Amygdala (tissue), 56 donors: ENCODE data around the gene DUSP10.

Source experiments
- DNase-seq, 56 donors: peaks; one replicate each; lab custom pipeline; 2025; lab: John Stamatoyannopoulos, UW

The DUSP10 gene

DNA sequence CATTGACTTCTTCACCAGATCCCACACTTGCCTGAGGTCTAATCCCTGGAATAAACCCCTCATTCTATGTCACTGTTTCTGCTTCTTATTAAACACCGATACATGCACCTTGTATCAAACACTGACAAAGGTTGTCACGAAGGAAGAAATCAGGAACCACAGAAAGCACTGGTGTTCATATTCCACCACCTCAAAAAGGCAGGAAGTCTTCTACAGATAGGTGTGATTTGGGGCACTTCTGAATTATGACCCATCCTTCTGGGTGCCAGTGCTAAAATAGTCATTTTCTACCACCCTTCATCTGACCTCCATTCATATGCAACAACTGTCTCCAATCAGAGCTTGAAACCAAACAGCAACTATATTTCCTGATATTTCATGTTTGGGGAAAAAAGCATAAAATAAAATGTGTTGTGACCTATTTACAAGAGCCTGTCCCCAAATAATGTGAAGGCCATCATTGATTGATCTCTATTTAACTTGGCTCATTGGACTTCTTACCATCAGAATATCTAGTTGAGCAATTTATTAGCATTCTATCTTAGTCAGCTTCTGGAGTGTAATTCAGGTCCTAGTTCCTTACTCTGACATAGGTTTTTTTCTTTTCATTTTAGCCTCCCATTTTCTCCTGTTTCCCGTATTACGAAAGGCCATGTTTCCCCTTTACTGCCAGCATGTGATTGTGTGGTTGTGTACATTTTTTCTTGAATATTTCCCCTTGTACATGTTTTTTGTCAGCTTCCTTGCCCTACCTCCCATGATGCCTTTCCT lies 43.1 kb downstream of the DUSP10 start:
- DNase-seq, result no peak

GRCh38 chr1:221697923-221698425 lies 43.9 kb downstream of the DUSP10 start:
- DNase-seq, result no peak

- DNase-seq, result no peak
These were observed 45.0 kb downstream of the DUSP10 start for GRCh38 chr1:221696718-221697461.

DNA sequence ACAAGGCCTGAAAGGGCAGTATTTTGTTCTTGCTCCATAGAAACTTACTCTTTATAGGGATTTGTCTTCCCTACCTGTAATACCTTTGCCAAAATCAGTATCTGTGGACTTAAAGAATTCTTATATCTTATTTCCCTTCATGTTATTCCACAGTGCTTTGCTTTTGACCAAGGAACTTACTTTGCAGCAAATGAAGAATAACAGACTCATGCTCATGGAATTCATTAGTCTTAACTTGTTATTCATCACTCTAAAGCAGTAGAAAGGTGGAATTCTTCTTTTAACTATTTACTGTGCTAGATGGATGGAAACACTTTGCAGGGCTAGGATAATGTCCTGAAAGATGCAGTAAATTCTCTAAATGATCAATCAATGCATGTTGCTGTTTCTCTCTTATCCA lies 45.9 kb downstream of the DUSP10 start:
- DNase-seq, result no peak

- no peak for DNase-seq
These were observed 46.6 kb downstream of the DUSP10 start for GRCh38 chr1:221695301-221695700.

DNA sequence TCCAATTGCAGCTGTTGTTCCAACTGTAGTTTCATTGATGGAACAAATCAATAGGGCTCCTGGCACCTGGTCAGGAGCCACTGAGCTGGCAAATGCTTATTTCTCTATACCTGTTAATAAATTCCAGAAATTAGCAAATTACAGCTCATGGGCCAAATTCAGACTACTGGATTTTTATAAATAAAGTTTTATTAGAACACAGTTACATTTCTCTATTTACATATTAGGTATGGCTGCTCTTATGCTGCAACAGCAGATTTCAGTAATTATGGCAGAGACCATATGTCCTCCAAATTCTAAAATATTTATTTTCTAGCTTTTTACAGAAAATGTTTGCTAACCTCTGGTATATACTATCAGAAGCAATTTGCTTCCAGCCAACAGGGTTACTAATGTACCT lies 47.8 kb downstream of the DUSP10 start:
- DNase-seq, result no peak

GRCh38 chr1:221693087-221693486 lies 48.8 kb downstream of the DUSP10 start:
- no peak for DNase-seq

- DNase-seq, result no peak
These were observed 49.2 kb downstream of the DUSP10 start for GRCh38 chr1:221692643-221693042.

DNA sequence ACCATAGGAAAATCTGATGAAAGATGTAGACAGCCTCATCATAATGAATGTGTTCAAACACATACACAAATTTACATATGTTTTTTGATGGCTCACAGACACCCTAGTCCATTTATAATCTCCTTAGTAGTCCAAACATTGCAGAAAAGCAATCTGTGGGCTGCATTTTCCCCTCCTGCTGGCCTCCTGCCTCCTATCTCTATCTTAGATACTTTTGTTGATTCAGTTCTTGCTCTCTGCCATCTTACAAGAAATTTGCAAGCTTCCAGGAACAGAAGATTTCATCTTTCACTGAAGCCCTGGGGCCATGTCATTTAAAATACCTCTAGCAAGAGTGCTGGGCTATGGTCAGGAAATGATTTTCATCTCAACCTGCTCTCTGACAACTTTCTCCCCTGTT lies 50.6 kb downstream of the DUSP10 start:
- no peak for DNase-seq

- no peak for DNase-seq
These were observed 51.0 kb downstream of the DUSP10 start for GRCh38 chr1:221690858-221691257.

DNA sequence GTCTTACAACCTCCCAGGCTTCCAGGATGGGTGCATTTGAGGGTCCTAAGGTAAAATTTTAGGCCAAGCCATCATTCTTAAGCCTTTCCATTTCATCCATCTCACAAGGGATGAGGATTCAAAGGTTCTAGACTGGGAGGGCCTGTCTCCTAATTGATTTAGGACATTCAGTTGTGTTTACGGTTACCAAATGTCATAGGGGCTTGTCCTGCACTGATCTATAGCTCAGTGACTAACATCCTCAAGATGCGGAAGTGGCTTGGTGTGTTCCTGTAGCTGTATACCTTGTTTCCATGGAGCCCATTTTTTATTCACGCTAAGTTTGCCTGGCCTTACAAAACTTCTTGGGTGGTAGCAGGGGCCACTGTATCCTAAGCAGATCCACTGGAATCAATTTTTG lies 52.8 kb downstream of the DUSP10 start:
- DNase-seq, result no peak

DNA sequence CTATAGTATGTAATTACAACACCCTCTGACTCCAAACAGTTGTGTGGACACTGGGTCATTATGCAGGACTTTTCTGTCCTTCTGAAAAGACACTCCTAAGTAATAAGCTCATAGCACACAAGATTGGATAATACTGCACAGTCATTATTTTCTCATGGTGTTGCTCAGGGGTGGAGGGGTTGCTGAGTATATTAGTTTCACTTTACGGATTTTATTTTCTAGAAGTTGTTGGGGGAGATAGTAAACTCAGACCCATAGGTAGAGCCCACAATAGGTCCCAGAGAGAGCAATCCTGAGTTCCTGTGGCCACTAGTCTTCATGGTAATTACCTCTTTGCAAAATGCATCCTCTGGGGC lies 53.4 kb downstream of the DUSP10 start:
- no peak for DNase-seq

DNA sequence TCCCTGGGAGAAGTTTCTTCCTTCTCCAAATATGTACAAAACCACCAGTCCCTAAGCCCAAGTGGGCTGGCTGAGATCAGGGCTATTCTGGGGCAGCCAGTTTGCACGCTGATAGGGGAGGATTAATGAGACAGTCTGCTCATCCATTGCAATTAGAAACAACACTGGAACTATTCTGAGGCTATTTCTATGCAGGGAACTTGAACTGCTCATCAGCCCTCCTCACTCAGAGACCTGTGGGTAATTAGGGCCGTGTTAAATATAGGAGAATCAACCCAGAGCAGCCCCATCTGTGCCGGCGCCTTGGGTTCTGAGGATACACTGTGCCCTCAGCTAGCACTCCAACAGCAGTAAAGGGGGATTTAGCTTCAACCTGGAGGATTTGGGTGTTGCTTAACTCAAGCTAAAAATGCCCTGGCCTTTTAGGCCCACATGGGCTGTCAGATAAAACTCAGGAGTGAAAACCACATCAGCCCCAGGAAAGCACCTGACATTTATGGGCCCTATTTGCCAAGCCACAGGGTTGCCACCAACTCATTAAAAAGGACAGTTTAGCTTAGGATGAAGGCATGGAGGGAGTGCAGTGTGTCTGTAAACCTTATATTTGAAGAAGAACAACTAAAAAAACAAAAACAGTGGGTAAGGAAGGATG lies 53.9 kb downstream of the DUSP10 start:
- no peak for DNase-seq

DNA sequence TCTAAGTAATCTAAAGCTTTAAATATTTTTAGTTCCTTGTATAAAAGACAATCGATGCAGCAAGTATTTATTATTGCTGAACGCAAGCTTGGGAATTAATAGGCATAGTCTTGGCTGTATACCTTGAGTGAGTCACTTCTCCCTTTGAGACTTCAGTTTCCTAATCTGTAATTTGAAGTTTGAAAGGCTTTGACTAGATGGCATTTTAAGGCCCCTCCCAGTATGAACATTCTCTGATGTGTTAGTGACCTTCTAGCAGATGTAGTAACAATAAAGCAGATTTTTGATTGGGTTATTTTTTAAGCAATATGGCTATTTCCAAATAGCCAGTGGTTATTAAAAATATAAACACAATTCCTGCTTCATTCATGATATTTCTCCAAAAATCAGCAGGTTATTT lies 58.2 kb downstream of the DUSP10 start:
- DNase-seq, result no peak

- no peak for DNase-seq
These were observed 61.8 kb downstream of the DUSP10 start for GRCh38 chr1:221680085-221680484.

- DNase-seq, result no peak
These were observed 63.9 kb downstream of the DUSP10 start for GRCh38 chr1:221678014-221678413.

DNA sequence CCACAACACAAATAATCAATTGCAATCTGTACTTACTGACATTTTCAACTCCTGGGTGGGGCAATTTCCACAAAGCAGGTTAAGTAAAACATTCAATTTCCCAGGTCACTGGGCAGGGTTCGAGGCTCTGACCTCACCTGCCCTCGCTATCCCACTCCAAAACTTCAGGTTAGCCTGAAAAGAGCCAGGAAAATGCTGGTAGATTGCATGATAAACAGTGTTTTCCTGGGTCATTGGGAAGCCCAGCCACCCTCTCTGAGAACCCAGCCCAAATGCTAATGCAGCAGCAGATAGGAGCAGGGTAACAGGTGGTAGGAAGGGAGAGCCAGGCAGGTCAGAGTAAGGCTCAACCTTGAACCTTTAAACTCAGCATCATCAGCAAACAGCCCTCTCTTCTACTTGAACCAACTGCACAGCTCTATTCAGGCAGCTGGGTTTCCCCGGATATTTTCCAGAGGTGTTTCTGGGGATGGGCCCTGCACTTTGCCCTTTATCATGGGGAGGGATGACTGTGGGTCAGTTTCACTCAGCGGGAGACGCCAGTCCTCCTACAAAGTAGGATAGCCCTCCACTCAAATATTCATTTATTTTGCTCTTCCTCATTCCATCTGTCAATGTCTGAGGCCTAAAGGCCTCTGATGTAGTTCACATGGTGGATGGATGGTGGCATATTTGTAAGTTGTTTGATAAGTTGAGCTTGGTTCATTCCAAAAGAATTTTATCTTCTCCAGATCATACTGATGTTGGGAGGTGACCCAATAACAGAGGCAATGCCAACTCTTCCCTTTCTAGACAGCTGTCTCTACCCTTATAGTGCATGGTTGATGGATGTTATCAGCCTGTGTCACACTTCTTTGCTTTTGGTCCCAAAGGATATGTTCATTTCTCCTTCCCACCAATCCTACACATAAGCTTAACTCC lies 65.7 kb downstream of the DUSP10 start:
- DNase-seq, result no peak

GRCh38 chr1:221672965-221673364 lies 68.9 kb downstream of the DUSP10 start:
- no peak for DNase-seq

DNA sequence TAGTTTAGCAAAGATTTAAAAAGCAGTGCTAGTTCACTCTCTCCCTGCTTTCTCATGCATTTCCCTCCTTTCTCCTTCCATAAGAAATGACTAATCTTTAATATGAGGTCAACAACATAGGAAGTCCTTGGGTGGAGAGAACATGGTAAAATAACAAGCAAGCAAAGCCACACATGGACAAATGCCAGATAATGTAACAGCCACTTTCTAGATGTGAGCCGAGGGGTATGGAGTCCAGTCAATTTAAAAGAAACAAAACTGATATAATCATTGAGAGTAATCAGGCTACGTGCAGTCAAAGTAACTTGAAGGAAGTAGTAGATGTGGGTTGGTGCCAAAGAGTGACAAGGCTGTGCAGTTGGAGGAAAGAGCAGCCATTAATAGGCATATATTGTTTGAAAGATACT lies 69.6 kb downstream of the DUSP10 start:
- no peak for DNase-seq

- no peak for DNase-seq
These were observed 71.8 kb downstream of the DUSP10 start for GRCh38 chr1:221670081-221670480.
